ENCODE measurements around the gene TMPRSS15.

GRCh38 chr21:18356801-18357200 is 46.8 kb downstream of the TMPRSS15 start:
- TF ChIP-seq CTCF (IDR thresholded peaks at IDR 0.05) (no peak), EP300 (IDR thresholded peaks at IDR 0.05) (no peak), POLR2A (IDR thresholded peaks at IDR 0.05) (no peak)

Data from sigmoid colon (tissue), 4 donors.